RPMI7951 (cell line): Measurements from ENCODE around the gene MLST8. TPM values are rescaled to one million over a fixed set of nuclear protein-coding genes. Genes with fewer than 3 reads are reported as not detected.
"Not testable (repeated sequence)": the region's sequence is repeated elsewhere in the genome, so short reads cannot be mapped to it uniquely, and the experiment has no call there.

ENCODE experiments used
- DNase-seq: peaks from one replicate; pipeline ENCODE4 v3.0.0-alpha.2; 2012; ENCODE audit warnings: low read depth
- total RNA-seq: library from RNA; depleted of rRNA; stranded (reverse); fragments of >200 nt; shearing (Covaris generic); gene quantifications from 2 replicates; pipeline ENCODE4 v1.2.3, GENCODE V29; 2014; rRNA removed

Gene MLST8
- total RNA-seq, 1 experiment from 2014 or later: 23.4 TPM

DNA sequence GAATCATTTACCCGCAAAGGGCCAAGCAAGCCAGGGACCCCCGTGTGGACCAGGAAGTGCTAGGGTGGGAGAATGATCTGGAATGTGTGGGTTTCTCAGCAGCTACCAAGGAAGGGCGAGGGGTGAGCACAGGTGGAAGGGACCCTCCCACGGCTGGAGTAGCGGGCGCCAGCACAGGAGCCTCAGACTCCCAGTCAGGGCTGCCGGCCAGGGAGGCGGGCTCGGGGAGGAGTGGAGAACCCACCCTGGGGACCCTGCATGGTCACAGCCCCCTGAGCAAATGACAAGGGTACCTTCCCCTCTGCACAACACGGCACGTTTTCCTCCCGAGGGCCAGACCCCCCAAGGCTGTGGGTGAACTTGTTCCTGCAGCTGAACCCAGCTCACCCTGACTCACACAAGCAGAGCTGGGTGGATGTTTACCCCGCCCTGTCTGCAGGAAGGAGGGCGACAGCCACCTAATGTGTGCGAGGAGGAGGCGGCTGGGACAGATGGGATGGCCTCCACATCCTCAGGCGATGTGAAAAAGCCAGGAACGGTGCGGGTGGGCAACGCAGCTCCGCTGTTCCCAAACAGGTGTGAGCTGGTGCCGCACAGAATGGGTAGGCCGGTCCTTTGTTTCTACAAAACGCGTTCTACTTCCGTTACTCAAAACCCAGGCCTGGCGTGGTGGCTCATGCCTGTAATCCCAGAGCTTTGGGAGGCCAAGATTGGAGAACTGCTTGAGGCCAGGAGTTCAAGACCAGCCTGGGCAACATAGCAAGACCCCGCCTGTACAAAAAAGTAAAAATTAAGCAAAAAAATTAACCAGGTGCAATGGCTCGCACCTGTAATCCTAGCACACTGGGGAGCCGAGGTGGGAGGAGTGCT, 39.9 kb downstream of the MLST8 start:
- DNase-seq: no peak

DNA sequence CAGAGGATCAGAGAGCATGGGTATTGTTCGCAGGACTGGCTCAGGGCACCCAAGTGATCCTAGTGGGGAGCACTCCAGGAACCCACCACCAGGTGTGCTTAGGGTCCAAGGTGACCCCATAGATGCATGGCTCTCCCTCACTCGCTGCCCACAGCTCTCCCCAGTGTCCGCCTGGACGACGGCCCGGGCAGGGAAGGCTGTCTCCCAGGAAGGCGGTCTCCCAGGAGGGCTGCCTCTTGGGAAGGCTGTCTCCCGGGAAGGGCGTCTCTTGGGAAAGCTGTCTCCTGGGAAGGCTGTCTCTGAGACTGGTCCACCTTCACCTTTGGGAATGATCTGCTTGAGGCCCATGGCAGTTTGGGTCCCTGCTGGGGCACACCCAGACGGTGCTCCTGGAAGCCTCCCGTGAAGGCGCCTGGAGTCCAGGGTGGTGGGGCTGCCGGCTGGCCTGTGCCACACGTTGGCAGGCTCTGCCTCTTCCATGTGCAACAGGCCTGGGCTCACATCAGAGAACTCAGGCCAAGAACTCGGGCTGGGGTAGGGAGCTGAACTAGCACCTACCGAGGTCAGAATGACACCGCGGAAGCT, 41.1 kb downstream of the MLST8 start:
- no peak for DNase-seq

DNA sequence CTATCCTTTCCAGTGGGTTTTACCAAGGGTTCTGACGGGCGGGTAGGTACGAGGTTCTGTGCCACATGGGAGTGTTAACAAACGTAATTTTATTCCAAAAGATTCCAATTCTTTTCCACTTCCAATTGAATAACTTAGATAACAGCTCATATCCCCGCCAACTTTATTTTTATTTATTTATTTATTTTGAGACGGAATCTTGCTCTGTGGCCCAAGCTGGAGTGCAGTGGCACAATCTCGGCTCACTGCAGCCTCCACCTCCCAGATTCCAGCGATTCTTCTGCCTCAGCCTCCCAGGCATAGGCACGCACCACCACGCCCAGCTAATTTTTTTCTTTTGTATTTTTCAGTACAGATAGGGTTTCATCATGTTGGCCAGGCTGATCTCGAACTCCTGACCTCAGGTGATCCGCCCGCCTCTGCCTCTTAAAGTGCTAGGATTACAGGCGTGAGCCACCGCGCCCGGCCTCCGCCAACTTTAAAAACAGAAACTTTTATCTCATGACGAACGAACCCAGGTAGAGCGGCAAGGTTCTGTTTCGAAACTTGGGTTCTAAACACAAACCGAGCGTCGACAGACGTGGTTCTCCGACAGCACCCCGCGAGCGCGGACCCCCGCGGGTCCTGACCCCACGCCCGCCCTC, 45.5 kb downstream of the MLST8 start:
- peak; percentile 25 for DNase-seq

- DNase-seq: peak; percentile 92
These were observed 46.2 kb downstream of the MLST8 start, which contains the start of gene ECI1 for GRCh38 chr16:2251296-2252111. Gene ECI1 (minus strand): TSS chr16:2251587. CDS start chr16:2251566, 21 bp downstream.

- no peak for DNase-seq
These were observed 47.5 kb downstream of the MLST8 start for GRCh38 chr16:2252806-2253148.

GRCh38 chr16:2253293-2253692, 48.0 kb downstream of the MLST8 start:
- no peak for DNase-seq

GRCh38 chr16:2256531-2257140, 51.4 kb downstream of the MLST8 start:
- DNase-seq: no peak

- DNase-seq: no peak
These were observed 52.5 kb downstream of the MLST8 start for GRCh38 chr16:2257726-2258125.

DNA sequence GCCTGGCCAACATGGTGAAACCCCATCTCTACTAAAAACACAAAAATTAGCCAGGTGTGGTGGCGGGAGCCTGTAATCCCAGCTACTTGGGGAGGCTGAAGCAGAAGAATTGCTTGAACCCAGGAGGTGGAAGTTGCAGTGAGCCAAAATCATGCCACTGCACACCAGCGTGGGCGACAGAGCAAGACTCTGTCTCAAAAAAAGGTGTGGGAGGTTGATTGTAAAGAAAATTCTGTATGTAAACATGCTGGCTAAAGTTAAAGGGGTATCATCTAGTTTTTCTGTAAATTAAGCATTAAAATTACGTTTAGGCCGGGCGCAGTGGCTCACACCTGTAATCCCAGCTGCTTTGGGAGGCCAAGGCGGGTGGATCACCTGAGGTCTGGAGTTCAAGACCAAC, 53.3 kb downstream of the MLST8 start:
- not testable (repeated sequence) for DNase-seq

Other genes starting within 250 kb of the MLST8 start
- gene NDUFB10, start 245.9 kb upstream of the MLST8 start, total RNA-seq: 209 and 290 TPM in 2 replicates
- gene RPS2, start 240.6 kb upstream of the MLST8 start, total RNA-seq: 1,519 and 1,683 TPM in 2 replicates
- not detected in 2 replicates for gene RNF151, start 238.6 kb upstream of the MLST8 start, total RNA-seq
- gene TBL3, start 233.4 kb upstream of the MLST8 start, total RNA-seq: 28.8 and 40.4 TPM in 2 replicates
- gene NOXO1, start 224.0 kb upstream of the MLST8 start, total RNA-seq: not detected in 2 replicates
- 6.7 and 16.5 TPM in 2 replicates for gene GFER, start 221.3 kb upstream of the MLST8 start, total RNA-seq
- 5.5 and 6.6 TPM in 2 replicates for gene SYNGR3, start 215.5 kb upstream of the MLST8 start, total RNA-seq
- 9.7 and 13.6 TPM in 2 replicates for gene ZNF598, start 195.6 kb upstream of the MLST8 start, total RNA-seq
- gene NPW, start 185.7 kb upstream of the MLST8 start, total RNA-seq: 0.20 and 0.24 TPM in 2 replicates
- gene NHERF2, start 178.6 kb upstream of the MLST8 start, total RNA-seq: 49.0 and 51.1 TPM in 2 replicates
- 24.8 and 48.2 TPM in 2 replicates for gene NTHL1, start 157.6 kb upstream of the MLST8 start, total RNA-seq
- gene TSC2, start 157.5 kb upstream of the MLST8 start, total RNA-seq: 19.0 and 19.5 TPM in 2 replicates
- gene PKD1, start 69.6 kb upstream of the MLST8 start, total RNA-seq: 19.1 and 29.9 TPM in 2 replicates
- 0.20 and 0.72 TPM in 2 replicates for gene RAB26, start 56.8 kb upstream of the MLST8 start, total RNA-seq
- gene TRAF7, start 49.7 kb upstream of the MLST8 start, total RNA-seq: 47.7 and 57.2 TPM in 2 replicates
- not detected in 2 replicates for gene CASKIN1, start 8.8 kb upstream of the MLST8 start, total RNA-seq
- 0.96 and 0.98 TPM in 2 replicates for gene BRICD5, start 5.4 kb downstream of the MLST8 start, total RNA-seq
- gene PGP, start 9.4 kb downstream of the MLST8 start, total RNA-seq: 14.1 and 21.0 TPM in 2 replicates
- 10.5 and 14.0 TPM in 2 replicates for gene E4F1, start 18.1 kb downstream of the MLST8 start, total RNA-seq
- gene DNASE1L2, start 31.0 kb downstream of the MLST8 start, total RNA-seq: 0.39 and 0.60 TPM in 2 replicates
- gene ECI1, start 46.1 kb downstream of the MLST8 start, total RNA-seq: 36.5 and 45.3 TPM in 2 replicates
- gene RNPS1, start 62.7 kb downstream of the MLST8 start, total RNA-seq: 148 and 155 TPM in 2 replicates
- gene ABCA3, start 135.3 kb downstream of the MLST8 start, total RNA-seq: 0.20 and 0.60 TPM in 2 replicates
- 37.4 and 38.3 TPM in 2 replicates for gene CCNF, start 224.0 kb downstream of the MLST8 start, total RNA-seq